Measurements from ENCODE around the gene NFIB.

Gene NFIB

DNA sequence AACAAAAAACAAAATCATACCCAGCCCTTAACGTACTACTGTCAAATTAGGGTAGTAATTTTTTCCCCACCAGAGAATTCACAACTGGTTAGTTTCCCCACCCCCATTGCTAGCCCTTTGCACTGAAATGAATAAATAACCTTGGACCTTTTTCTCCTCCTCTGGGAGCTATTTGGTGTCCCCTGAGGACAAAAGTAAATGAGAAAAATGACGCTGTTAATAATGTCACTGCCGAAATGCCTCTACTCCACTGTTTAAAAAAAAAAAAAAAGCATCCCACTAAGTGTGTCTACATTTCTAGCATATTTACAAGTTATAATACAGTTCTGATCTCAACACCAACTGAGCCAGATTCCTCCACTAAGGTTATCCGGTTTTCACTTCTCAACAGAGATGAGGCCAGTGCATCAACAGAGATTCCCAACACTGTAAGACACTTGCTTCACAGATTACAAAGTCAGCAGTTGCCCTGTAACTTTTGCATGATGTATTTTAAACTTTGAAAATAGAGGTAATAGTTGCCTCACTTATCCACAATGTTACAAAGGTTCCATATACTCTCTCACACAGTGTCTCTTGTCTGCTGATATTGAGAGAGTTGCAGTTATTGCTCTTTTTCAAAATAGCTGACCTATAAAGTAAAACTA is 5.1 kb upstream of the NFIB start:
- DNase-seq (ENCODE audit: low read depth), result no peak

DNA sequence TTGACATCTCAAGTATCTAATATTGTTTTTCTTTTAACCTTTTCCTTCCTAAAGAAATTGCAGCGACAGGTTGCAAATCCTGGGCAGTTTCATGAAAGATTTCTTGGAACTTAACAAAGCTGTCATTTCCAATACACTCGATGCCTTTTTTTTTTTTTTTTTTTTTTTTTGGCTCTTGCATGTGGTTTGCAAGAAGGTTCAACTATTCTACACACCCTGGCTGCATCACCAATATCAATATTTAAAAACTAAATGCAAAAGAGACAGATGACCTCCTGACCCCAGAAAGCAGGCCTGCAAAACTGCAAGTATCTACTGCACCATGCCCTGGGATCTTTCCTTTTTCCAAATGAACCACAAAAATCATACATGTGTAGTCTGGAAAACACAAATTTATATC is 4.4 kb upstream of the NFIB start:
- DNase-seq (ENCODE audit: low read depth), result no peak

DNA sequence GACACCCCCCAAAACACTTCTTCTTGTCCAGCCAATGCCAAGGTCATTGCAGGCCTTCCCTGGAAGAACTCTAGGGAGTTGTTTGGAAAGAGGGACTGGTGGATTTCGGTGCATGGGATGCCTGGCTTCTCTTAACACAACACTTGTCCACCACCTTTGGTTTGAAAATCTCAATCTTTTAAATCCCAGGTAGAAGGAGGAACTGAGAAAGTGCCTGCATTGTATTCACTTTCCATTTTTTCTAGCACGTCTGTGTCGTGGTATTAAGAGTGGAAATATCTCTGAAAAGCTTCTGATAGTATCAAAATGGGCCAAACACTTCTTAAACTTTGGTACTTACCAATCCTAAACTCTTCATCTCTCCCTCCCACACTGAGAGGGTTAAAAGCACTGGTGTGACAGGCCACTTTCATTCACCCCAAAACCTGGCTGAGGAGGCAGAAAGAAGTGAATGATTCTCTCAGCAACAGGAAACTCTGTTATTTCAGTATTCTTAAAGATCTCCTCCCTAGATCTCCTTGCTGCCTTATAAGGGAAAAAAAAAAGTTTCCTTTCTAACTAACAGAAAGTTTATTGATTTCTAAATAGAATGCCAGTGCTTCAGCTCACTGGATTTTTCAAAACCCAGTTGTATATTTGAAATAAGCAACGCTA is 3.9 kb upstream of the NFIB start:
- DNase-seq (ENCODE audit: low read depth), result no peak

DNA sequence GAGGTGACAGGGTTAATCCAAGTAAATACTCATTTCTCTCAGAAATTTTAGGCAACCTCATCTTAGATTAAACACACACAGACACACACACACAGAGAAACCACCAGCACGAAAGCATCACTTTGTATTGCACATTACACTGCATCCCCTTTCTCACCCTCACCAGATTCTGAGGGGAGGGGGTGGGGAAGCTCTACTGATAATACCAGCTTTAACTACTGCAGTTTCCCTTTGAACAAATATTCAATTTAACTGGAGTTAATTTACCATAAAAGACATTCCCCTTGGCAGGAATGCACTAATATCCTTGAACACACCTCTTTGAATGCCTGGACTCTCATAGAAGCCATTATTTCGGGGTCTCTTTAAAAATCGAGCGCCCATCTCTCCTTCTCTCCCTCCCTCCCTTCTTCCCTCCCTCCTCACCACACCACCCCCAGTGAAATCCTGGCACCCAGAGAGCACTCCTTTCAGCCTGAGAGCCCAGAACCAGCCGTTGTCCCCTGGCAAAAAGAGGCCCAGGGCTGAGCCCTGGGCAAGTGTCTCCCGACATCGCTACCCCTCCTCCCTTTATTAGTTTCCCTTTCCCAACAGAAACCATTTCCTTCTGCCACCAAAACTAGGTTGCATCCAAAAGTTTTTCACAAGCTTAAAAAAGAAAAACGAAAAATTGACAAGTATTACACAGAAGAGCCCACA is 2.8 kb upstream of the NFIB start:
- no peak for DNase-seq (ENCODE audit: low read depth)

DNA sequence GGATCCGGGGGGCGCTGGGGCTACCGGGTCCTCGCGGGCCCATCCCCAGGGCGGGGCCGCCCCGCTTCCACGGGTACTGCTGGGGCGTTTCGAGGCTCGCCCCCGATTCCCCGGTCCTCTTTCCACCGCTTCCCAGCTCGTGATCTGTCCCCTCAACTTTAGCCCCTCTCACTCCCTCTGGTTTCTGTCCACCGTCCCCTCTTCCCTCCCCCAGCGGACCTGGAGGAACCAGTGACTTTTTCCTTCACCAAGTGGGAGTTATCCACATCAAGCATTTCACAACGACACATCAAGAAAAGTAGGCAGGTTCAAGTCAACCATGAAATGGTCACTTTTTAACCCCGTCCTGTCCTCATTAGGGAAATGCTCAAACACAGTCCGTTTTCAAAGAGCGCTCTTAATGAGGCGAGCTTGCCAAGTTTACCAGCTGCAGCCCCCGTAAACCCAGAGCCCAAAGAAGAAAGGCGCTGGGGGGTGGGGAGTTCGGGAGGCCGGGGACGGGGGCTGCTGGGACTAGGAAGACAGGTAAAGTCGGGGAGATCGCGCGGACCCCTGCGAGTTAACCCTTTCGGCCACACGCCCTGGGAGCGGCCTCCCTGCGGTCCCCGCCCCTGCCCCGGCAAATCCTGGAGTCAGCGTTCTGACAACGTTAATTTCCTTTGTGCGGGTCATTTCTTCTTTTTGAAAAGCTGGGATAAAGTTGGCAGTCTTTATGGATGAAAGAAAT is 2.1 kb upstream of the NFIB start:
- no peak for DNase-seq (ENCODE audit: low read depth)

DNA sequence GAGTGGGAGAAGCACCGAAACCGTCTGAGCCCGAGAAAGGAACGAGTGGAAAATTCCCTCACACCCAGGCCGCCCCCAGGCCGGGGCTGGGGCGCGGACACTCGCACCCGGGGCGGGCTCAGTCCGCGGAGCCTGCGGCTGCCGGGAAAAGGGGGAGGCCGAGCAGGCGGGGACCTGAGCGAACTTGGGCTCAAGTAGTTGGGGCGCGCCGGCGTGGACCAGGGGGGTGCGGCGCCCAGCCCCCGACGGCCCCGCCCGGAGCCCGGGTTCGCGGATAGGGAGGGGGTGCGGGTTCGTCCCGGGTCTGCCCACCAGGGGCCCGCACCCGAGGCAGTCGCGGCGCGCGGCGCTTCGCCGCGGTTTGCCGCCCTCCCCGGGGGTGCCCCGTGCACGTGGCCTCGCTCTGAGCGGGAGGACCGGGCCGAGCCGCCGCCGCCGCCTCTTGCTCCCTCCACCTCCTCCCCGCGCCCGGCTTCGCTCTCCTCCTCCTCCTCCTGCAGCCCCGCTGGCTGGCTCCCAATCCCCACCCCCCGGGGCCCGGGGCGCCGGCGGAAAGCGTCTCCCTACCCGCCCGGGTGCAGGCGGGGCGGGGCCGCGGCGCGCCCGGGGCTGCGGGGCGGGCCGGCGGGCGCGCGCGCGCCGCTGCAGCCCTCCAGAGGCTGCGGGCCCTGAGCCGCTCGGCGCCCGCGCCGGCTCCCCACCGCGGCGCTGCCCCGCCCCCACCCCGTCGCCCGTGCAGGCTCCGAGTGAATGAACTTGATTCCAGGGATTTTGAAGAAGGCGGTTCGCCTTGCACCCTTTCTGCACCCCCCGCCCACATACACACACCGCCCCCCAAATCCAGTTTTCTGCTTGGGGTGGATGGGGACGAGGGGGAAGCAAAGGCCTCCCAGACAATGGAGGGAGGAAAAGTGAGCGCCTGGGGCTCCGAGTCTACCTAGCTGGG is 1.3 kb upstream of the NFIB start:
- no peak for DNase-seq (ENCODE audit: low read depth)

DNA sequence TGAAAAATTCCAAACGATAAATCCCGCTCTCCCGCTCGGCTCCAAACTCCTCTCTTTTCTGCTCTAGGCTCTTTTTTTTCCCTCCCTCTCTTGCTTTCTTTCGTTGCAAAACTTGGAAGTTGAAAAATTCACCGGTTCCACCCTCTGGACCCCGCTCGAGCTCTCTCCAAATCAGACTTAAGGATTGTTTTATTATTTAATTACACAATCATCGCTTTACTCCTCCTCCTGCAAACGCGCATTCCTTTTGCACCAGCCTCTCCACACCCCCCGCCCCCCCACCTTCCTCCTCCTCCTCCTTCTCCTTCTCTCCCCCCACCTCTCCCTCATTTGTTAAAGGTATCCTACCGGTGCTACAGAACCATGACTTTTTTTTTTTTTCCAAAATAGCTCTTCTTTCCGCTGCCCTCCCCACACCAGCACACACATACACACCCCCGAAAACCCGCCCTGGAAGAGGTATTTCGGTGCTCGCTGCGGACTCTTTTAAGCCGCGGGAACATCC is 535 bp upstream of the NFIB start:
- DNase-seq (ENCODE audit: low read depth), result no peak

DNA sequence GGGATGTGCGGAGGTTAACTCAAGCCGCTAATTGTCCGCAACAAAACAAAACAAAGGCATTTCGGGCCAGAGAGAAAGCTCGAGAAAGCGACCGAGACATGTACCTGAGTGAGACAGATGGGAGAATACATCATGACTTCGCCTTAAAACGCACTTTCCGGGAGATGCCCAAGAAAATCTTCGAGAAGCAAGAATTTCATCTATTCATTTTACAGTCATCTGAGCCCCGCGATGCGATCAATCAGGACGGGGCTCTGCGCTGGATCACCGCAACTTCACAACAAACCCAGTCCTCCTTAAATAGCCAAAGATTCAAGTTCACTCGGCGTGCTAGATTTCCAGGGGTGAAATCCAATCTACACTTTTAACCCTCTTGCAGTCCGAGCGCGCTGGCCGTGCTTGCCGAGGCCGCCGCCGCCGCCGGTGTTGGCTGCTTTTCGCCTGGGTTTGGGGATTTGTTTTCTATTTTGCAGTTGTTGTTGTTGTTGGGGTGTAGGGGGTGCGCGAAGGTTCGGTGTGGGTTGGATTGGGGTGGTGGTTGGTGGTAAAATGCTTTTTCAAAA is 482 bp downstream of the NFIB start:
- no peak for DNase-seq (ENCODE audit: low read depth)

DNA sequence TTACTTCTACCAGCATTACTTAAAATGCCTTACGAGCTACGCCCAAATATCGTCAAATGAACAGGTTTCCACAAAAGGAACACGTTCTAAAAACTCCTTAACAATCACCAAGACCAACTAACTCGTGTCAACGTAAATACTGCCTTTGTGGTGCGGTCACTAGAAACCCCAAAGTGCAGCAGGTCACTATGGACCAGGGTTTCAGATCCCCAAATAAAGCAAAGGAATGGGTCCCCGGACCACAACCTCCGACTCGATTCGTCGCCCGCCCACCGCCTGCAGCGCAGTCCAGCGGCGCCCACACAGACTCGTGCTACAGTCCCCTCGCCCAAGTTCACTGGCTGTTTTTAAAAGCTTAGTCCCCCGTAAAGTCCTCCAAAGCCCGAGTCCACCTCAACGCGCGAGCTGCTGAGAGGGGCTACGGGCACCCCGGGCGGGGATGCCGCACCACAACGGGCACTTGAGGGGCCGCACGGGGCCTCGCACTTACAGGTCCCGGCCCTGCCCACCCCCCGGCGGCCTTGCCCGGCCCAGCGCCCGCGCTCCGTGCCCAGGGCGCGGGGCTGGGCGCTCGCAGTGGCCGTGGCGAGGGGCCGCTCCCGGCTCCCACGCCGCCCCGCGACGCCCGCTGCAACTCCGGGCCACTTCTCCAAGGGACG is 1.1 kb downstream of the NFIB start:
- DNase-seq (ENCODE audit: low read depth), result no peak

DNA sequence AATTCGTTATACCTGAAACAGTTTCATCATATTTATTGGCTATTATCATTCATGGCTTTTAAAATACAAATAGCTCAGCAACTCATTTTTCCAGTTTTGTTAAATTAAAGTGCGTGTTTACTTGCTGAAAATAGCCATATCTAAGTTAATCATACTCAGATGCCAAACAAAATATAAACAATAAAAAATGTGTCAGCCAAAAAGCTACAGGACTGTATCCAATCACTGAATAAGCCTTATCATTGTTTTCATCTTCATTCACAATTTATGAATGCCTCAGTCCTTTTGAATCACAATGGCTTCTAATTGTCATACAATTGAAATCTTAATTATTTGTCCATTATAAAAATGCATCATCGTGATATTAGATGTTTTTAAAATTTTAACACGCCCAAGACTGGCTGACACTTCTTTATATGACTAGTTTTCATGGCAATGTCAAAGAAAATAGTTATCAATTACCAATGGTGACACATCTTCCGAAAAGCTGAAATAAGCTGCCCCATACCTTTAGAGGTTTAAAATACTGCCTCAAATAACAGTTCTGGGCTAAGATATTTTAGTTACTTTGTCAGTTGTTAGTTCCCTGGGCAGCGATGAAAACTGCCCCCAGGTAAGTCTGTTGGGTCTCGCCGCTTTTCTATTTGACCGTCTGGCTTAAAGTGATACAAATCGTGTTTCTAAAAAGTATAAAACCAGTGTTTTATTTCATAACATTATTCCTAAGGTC is 1.8 kb downstream of the NFIB start:
- DNase-seq (ENCODE audit: low read depth), result no peak

DNA sequence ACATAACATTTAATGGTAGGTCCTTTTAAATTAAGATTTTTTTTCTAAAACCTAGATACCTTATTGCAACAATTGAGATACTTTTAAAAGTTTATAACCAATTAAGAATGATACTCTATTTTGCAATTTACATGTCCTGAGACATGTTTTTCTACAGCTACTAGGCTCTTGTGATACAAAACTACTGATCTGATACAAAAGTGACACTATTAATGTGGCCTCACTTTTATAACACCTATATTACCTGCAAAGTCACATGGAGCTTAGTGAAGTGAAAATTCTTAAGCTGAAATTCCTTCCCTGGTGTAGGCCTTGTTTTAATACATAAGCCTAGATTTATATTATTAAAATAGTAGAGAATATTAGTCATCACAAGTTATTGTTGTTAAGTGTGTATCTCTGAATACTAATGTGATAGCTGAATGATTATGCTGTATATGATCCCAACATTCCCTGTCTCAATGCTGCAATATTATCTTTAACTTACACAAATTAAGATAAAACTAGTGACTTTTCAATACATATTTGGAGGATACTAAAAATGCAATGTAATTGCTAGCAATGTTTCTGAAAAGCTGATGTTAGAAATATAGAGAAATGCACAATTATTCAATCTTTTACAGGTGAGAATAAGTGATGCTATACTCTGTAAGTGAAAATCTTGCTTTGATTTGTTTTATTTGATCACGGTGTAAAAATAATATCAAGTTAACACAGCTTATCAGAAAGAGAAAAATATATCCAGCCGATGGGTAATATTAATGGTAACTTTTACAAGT is 2.6 kb downstream of the NFIB start:
- no peak for DNase-seq (ENCODE audit: low read depth)

DNA sequence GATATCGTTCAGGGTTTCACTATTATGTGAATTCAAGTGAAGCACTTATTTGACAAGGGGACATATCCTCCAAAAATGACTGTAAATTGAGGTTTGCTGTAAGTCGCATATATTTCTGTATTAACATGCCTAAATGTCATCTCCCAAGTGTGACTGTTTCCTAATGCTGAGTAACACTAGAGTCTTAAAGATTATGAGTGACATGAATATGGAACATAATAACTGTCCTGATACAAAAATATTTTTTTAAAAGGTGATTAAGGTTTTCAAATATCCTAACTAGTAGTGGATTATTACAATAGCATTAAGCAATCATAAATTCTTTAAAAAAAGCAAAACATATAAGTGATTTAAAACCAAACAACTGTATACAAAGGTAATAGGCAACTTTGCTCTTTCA is 3.6 kb downstream of the NFIB start:
- no peak for DNase-seq (ENCODE audit: low read depth)

DNA sequence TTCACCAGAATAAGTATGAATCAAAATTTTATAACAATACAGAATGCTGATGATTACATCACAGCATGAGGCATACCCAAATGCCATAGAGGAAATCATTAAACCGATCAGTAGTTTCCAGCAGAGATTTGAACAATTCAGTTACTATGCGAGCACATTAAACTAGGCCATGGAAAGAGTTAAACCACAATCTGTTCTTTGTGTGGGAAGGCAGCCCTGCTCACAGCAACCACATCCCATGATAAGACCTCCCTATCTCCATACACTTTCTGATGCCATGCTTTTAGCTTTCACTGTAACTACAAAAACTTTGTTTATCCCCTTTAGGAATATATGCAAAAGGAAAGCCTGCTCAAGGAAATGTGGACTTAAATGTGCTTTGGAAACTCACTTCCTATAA is 4.5 kb downstream of the NFIB start:
- no peak for DNase-seq (ENCODE audit: low read depth)

DNA sequence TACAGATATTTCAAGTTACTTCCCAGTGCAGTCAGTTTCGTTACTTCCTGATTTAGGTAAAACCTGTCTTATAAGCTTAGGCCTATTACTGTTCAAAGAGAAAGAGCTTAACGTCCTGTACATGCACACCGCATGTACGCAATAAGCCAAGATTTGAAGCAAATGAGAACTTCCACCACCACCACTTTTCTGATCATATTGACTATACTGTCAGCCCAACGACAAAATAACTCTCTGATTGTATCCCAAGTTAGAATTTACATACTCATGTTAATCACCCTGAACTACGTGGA is 5.1 kb downstream of the NFIB start:
- DNase-seq (ENCODE audit: low read depth), result no peak

DNA sequence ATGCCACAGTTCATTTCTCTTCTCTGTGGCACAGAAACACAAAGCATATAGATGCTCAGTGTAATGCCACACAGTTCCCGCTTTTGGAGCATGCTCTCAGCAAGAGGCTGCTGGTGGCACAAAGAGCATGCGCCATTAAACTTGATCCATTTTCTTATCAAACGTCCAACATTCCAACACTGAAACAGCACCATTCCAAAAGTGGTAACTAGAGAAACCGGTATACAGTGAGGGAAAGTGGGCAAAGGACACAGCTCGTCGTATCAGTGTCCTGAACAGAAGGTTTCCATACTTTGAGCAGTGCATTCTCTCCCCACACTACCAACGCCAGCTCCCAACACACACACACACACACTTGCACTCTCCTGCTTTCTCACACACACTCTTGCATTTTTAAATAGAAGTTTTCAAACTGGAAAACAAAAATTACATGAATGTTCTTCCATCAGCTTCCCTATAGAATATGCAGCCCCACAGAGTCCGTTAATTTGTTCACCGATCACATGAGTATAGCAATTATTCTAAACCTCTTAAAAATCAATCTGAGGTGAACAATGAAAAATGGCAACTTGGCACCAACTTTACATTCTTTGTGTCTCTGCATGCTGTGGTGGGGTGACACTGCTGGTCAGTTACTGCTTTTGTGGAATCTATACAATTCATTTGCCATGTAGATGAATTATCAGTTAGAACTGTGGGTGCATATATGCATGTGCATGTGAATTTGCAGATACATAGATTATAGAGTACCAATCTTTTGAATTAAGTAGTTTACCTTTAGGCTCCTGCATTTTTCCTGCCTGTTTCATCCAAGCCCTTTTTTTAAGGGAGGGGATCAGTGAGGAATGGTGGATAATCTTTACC is 5.7 kb downstream of the NFIB start:
- DNase-seq (ENCODE audit: low read depth), result no peak

DNA sequence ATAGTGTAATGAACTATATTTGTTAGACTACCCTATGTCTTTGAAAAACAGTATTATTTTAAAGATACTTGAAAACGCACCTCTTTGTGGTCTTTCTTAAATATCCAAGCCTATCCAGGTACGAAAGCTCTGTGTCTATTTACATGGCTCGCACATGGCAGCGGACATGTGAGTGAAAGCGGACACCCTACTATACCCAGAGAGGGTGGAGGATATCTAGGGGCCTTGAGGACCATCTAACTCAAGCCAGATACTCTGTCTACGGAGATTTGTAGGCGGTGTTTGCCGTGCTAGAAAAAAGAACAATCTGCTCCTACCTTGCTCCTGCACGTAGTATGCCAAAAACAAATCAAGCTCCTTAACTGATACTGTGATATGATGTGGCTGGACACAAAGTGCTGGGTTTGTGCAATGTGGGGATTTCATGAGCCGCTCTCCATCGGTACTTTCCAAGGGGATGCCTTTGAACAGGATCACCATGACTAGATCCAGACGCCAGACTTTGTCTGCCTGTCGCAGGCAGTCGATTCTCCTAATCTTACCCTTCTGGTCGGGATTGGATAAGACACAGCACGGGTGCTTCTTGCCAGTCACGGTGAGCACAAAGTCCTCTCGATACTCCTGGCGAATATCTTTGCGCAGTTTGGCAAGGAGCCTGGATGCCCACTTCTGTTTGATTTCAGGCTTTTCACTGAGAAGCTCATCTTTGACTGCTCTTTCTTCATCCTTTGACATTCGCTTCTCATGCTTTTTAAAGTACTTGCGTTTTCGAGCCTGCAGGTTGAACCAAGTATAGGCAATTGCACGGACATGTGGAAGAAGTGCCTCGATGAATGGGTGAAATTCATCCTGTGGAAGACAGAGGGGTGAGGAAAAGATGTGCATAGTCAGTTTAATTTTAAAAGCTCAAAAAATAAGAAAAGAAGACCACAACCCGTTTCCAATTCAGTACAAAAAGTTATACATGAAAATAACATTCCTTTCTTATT is 7.0 kb downstream of the NFIB start:
- no peak for DNase-seq (ENCODE audit: low read depth)

DNA sequence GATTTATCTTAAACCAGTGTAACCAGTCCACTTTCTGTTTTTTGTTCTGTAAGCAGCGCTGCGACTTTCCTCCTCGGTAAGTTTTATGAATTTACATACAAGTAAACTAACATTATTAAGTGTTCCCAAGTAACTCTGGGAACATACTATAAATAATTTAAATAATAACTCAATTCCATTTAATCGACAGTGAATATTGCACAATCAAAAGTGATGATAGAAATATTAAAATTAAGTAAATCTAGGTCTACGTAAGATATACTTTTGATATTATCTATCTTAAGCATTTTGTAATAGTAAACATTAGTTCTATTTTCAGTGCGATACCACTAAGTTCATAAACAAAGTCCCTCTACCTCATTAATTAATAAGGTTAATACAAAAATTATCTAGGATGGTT is 7.8 kb downstream of the NFIB start:
- no peak for DNase-seq (ENCODE audit: low read depth)

Measured in stimulated activated CD8-positive, alpha-beta memory T cell treated with anti-CD3 and anti-CD28 coated beads, Interleukin-15, amount 100 ng/mL, for 24 hours (primary cell).